Hematopoietic multipotent progenitor cell (in vitro differentiated cells): ENCODE results near the gene PTPN22. TPM values are rescaled to one million over a fixed set of nuclear protein-coding genes. Genes with fewer than 3 reads are reported as not detected.

ENCODE experiments used
- DNase-seq, 3 donors: peaks; one replicate each; pipeline ENCODE4 v3.0.0-alpha.2; 2011 to 2015; ENCODE audit warnings: low read depth in 2 of 3, low spot score in 2 of 3
- total RNA-seq: library from RNA; depleted of rRNA; stranded (reverse); fragments of >200 nt; gene quantifications from one replicate; pipeline ENCODE4 v1.2.3, GENCODE V29; 2012

PTPN22 gene
- total RNA-seq, 1 donor = 7.5 TPM

DNA sequence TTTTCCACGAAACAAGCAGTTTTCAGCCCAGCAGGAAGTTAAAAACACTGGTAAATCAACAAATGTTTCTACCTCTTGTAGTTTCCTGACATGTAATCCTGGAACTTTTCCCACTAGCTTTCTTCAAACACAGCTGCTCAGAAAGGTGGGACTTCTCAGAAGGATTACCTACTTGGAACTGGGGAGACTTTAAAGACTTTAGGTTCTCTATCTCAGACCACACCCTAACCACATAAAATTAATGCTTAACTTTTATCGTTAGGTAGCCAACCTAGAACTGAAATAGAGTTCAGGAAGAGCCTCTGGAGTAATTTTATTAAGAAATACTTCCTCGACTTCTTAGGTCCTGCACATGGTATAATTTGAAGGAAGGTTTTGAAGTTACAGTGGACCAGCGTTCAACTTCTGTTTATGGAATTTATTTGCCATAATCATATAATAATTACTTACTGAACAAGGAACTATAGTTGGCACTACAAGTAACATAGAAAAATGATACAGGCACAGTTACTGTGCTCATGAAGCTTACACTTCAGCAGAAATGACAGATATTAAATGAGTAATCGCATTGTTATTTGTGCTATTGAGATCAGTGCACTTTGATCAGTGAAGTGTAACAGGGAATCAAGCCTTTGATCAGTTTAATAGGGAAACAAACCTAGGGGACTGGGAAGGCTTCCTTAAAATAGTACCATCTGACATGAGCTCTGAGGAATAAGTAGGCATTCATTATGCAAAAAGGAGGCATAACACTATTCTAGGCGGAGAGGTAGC is 16.1 kb upstream of the PTPN22 start, which contains the start of gene BCL2L15:
Gene BCL2L15 (minus strand): TSS at position 180 of the 774 bp plus-strand sequence. CDS start 206 bp downstream, outside the sequence.
- DNase-seq = no peak

DNA sequence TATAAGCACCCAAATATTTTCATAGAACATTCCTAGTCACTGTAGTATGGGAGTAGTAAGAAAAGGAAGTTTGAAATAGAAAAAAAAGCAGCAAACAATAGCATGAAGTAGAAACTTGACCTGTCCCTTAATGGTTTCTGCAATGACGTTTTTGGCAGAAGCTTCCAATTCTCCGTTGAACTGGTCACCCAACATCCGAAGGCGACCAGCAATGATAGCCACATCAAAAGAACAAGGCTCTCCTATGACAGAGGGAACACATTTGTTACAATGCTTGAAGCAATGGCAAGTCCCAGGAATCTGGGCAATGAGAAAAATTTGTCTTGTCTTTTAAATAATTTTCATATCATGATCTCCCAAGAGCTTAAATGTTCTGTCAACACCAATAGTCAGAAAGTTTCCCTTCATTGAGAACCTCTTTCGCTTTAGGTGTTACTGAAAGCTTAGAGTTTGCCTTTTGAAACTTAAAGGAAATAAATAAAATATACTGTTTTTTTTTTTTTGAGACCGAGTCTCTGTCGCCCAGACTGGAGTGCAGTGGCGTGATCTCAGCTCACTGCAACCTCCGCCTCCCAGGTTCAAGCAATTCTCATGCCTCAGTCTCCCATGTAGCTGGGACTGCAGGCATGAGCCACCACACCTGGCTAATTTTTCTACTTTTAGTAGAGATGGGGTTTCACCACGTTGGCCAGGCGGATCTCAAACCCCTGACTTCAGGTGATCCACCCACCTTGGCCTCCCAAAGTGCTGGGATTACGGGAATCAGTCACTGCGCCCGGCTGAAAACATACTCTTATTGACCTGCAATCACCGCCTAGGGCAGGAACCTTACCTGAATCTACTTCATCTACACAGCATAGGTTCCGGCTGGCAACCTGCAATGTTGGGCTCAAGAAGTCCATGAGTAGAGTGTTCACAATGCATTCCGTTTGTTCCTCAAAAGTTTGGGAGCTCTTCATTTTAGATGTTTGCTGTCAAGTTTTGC is 15.2 kb upstream of the PTPN22 start:
- no peak for DNase-seq

DNA sequence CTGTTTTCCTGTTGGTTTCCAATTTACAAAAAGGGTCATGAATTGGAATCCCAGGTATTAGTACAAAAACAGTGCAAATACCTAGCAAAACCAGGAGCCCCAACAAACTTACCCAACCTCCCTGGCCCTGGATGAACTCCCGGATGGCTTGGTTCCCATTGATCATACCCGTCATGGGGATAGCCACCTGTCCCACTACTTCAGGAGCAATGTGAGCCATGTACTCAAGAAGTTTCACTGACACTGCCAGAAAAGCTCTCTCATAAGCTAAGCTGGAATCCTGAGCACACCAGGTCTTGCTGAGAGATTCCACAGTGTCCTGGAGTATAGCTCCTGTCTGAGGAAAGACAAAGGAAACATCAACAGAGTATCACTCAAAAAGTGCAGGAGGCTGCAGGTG is 10.1 kb upstream of the PTPN22 start:
- DNase-seq = no peak

DNA sequence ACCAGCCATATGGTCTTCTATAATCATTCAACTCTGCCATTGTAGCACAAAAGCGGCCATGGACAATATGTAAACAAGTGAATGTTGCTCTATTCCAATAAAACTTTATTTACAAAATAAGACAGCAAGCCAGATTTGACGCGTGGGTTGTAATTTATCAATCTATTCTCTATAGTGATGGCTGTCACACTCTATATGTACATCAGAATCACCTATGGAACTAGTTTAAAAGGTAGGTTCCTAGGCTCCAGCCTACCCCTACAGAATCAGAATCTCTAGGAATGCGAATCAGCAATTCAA is 8.2 kb upstream of the PTPN22 start:
- no peak for DNase-seq

DNA sequence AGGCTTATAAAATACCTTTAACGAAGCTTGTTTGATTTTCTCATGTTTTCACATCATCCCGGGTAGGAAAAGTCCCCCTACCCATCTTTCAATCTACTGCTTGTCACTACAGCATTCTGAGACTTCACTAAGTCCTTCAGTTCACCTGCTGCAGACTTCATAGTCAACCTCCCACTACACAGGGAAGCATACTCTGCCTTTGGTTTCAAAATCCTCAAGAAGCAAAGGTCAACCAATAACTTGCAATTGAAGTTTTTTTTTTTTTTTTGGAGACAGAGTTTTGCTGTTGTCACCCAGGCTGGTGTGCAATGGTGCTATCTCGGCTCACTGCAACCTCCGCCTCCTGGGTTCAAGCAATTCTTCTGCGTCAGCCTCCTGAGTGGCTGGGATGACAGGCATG is 4.7 kb upstream of the PTPN22 start:
- DNase-seq = no peak

DNA sequence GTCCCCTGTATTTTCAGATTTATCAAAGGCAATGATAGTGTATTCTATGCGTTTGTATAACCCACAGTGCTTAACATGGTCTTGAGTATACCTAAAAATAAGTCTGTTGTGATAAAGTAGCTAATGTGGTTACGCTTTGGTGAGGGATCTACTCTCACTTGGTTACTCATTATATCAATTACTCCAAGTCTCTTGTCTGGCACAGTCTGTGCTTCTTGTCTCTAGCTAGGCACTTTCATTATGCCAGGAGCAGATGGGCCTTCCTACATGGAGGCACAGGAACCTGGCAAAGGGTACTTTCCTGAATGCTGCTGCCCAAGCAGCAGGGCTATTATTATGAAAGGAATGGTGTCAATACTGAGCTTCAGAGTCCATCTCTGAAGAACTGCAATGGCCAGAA is 4.2 kb upstream of the PTPN22 start:
- no peak for DNase-seq

DNA sequence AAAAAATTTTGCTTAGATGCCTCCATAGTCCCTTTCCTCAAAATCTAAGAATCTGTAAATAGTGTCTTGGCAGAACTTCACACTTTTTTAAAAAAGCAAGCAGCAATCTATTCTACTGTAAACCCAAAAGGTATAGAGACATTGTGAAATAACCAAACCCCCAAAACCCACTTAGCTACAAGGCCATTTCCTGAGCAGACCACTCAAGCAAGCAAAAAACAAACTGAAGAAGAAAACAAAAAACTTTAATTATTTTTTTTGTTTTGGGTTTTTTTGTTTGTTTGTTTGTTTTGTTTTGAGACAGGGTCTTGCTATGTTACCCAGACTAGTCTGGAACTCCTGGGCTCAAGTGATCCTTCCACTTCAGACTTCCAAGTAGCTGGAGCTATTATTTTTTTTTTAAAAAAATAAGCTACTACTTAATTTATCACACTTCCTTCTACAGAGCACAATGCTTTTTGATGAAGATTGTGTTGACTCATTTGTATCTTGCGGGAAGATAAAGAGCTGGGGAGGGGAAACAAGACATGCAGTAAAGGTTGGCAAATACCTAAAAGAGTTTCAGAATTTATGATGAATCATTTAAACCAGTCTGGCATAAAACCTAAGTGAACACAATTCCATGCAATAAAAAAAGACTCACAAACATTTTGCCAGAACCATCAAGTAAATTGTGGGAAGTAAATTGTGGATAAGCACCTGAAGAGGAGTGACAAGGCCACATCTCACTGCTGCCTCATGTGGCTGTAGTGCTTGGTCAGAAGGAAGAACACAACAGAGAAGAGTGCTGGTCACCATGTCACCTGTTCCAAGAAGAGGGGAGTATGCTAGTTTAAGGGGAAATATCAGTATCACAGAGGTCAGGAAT is 2.7 kb upstream of the PTPN22 start:
- DNase-seq = peak in 2 of 3 donors; percentile 48 to 61

DNA sequence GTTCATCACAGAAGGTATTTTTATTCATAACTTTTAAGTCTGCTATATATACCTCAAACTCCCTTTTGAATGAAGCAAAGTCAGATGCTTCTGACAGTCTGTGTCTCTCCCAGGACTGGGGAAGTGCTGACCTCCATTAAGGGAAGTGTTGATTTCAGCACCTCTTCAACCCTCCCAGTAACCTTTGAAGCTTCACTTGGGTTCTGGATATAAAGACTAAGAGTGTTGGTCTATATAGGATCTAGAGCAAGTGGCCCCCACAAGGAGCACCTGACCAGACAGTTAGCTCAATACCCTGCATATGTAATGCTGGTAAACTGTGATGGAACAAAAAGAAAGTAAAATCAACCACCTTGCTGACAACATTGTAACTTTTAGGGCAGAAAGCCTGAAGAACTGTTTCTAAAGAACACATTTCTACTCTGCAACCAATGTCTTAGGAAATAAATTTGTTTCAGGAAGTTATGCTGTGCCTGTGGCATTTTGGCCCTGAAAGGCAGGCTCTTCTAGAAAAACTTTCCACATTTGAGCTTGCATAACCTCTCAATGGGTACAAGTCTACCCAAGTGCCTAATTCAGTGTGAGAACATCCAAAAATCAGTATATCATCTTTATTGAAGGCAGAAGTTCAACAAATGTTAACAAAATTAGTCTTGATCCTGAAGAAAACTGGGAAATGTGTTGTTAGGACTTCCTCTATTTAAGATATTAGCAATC is 865 bp upstream of the PTPN22 start:
- peak in 2 of 3 donors; percentile 9 to 27 for DNase-seq

DNA sequence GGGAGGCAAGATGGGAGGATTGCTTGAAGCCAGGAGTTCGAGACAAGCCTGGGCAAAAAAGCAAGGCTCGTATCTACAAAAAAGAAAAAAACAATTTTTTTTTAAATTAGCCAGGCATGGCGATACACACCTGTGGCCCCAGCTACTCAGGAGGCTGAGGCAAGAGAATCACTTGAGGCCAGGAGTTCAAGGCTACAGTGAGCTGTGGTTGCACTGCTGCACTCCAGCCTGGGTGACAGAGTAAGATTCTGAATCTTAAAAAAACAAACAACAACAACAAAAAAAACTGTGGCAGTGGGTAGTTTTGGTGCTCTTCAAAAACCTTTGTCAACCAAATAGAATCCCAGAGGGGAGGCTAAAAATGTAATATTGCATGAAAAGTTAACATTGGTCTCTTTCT is 734 bp downstream of the PTPN22 start:
- no peak for DNase-seq

DNA sequence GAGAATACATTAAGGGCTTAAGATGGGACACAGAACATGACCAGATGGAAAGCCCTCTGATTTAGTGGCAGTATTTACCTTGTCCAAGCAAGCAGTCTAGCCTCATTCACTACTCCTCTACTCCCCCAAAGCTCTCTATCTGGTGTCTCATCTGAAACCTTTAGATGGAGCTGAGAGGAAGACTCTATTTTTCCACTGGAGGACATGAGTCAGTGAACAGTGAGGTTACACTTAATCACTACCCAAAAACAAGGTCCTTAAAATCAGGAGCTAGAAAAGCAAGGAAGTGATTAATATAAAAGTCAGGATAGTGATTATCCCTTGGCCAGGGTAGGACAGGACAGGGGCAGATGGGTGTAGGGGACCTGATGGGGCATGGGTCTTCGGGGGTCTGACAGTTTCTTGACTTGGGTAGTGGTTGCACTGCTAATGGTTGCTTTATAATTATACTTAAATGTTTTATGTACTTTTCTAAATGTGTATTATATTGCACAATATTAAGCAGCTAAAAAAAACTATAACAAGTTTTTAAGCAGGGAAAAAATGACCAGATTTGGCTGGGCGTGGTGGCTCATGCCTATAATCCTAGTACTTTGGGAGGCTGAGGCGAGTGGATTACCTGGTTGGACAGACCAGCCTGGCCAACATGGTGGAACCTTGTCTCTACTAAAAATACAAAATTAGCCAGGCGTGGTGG is 3.0 kb downstream of the PTPN22 start:
- DNase-seq = peak in 1 of 3 donors; percentile 24

DNA sequence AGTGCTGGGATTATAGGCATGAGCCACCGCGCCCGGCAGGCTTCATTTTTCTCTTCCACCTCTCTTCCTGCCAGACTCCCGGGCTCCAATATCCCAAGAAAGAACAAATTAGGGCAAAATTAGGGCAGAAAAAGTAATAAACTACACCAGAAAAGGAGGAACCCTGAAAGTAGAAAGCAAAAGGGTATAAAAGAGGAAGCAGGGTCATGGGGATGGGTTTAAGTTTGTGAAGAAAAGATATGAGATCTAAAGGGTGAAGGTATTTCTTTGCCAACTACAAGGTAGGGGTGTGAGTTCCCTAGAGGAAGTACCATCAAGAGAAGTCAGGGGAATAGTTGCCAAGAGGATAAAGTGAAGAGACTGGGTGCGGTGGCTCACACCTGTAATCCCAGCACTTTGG is 9.9 kb downstream of the PTPN22 start:
- DNase-seq = peak in 1 of 3 donors; percentile 39

DNA sequence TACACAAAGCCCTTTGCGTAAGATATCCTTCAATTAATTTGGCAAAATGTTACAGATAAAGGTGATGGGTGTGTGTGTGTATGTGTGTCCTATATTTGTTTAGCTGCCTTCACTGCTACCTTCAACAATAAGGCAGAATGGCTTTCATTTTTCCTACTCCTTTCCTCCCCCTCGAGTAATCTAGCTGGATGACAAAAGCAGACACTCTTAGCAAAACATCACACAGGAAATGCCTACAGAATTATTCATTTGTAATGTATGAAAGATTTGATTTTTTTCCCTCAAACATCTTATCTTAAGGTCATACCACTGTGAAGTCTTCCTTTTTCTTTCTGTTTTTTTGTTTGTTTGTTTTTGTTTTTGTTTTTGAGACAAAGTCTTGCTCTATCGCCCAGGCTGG is 10.6 kb downstream of the PTPN22 start:
- DNase-seq = no peak

DNA sequence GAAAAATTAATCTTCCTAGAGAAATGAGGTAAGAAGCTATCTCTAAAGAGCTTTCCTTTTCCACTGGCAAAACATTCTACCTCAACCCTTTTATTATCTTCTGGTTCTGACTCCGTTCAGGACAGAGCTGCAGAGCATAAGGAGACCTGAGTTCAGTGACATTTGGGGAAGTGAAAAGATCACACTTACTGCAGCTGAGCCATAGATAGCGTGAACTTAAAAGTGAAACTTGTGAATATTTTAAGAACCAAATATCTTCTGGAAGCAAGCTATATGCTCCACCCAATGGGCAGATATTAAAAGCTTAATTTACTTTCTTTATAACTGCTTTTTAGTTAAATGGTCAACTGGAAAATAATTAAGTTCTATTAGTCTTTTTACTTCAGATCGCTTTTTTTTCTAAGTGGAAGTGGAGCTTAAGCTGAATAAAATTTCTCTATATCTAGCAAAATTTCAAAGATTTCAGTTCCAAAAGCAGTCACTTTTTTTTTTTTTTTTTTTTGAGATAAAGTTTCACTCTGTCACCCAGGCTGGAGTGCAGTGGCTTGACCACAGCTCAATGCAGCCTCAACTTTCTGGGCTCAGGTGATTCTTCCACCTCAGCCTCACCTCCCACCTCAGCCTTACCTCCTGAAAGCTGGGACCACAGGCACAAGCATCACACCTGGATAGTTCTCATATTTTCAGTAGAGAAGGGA is 11.9 kb downstream of the PTPN22 start:
- DNase-seq = peak in 2 of 3 donors; percentile 37 to 67

DNA sequence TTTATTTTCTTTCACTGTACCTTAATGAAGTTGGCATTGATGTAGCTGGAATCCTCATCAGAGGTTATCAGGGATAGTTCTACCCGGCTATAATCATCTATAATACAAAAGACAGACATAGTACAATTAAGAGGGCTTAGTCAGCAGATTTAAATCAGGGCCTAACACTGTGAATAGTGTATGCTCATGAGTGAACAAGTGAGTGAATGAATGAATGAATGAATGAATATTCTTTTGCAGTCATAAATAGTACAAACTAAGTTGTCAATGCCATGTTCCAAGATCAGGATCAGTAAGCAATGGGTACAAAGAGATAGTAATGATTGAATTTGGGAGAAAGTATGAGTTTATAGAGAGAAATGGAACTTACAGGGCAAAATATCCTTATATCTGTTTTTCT is 12.5 kb downstream of the PTPN22 start:
- DNase-seq = no peak

DNA sequence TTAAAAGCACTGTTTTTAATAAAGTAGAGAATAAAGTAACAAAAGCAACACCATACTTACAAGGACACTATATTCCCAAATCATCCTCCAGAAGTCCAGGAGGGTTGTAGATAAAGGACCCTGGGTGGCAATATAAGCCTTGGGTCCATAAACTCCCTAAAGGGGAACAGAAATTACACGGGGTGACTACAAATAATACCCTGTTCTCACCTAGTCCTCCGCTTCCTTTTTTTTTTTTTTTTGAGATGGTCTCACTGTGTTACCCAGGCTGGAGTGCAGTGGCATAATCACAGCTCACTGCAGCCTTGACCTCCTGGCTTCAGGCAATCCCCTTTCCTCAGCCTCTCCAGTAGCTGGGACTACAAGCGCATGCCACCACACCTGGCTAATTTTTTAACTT is 13.1 kb downstream of the PTPN22 start:
- no peak for DNase-seq

DNA sequence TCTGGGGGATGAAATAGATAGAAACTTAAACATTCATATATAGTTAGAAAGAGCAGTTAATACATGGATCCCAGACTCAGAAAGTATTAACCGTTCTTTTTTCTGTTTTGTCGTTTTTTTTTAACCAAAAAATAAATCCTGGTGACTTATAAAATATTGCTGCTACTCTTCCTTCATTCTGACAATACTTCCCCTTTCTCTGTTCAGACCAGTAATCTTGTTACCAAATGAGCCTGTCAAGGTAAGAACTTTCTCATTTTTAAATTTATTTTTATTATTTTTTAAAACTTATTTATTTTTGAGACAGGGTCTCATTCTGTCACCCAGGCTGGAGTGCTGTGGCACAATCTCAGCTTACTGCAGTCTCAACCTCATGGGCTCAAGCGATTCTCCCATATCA is 13.7 kb downstream of the PTPN22 start:
- DNase-seq = peak in 1 of 3 donors; percentile 28

DNA sequence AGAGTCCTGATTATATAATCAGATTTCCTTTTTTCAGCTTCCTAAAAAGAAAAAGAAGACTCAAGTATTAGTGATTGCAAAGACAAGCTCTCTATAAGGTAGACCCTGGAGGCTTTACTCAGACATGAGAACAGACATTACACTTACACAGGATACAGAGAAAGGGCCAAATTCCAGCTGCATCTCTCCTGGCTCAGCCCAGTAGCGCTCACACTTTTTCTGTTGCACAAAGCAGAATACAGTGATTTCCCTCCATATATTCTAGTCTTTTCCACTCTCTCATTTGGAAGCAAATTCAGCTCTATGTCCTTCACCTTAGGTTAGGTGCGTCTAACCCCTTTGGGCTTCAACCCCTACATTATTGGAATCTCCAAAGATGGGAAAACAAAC is 15.1 kb downstream of the PTPN22 start:
- no peak for DNase-seq

DNA sequence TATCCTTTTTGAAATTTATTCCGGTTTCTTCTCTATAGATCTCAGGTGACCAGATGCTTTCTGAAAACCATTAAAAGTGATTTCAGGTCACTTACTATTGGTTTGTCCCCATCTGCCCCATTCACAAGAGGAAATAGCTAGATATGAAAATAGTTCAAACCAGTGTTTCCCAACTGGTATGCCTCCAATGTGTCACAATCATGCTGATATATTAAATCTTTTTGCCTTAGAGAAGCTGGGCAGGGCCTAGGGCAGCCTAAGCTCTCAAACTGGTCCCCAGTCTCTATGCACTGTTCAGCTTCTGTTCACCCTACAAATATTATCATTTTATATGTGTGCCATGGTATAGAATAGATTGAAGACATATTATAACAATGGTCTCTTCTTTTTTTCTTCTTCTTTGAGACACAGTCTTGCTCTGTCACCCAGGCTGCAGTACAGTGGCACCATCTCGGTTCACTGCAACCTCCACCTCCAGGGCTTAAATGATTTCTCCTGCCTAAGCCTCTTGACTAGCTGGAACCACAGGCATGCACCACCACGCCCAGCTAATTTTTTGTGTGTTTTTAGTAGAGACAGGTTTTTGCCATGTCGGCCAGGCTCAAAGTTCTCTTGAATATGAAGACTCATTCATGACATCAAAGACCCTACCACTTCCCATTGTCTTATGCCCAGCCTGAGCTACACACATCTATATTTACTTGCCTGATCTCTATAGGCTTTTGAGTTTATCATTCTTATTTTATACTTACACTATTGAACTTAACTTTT is 15.7 kb downstream of the PTPN22 start:
- no peak for DNase-seq
